NCI-H345 treated with DMSO at 0.1 percent for 48 hours (cell line): ENCODE results near the gene KRTAP5-5.
"Not testable (repeated sequence)": the region's sequence is repeated elsewhere in the genome, so short reads cannot be mapped to it uniquely, and the experiment has no call there.

Source experiments
- DNase-seq: peaks from one replicate; lab custom pipeline; 2025; ENCODE audit not compliant: unreplicated experiment; lab: John Stamatoyannopoulos, UW

KRTAP5-5 gene, protein sequence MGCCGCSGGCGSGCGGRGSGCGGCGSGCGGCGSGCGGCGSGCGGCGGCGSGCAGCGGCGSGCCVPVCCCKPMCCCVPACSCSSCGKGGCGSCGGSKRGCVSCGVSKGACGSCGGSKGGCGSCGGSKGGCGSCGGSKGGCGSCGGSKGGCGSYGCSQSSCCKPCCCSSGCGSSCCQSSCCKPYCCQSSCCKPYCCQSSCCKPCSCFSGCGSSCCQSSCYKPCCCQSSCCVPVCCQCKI

DNA sequence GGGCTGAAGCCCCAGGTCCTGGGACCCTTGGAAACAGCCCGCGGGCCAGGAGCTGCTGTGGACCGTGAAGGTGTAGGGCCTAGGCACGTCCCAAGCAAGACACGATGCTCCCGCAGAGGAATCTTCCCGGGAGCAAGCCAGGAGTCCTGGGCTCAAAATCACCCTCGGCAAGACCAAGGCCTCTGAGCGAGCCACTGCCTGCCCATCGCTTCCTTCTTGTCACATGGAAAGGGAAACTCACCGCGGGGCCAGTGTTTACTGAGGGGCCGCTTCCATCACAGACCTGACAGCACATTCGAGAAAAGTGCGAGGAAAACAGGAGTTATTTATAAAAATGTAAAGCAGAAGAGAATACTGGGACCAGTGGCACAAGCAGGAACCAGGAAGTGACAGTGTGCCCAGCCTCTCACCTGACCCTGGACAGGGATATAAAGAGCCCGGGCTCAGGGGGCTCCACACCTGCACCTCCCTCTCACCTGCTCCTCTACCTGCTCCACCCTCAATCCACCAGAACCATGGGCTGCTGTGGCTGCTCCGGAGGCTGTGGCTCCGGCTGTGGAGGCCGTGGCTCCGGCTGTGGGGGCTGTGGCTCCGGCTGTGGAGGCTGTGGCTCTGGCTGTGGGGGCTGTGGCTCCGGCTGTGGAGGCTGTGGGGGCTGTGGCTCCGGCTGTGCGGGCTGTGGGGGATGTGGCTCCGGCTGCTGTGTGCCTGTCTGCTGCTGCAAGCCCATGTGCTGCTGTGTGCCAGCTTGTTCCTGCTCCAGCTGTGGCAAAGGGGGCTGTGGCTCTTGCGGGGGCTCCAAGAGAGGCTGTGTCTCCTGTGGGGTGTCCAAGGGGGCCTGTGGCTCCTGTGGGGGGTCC lies at the start of gene KRTAP5-5:
Gene KRTAP5-5, plus strand, starts transcription at position 450 of the 860 bp plus-strand sequence. Its CDS starts 66 bp downstream, at position 516.
- DNase-seq: no peak

DNA sequence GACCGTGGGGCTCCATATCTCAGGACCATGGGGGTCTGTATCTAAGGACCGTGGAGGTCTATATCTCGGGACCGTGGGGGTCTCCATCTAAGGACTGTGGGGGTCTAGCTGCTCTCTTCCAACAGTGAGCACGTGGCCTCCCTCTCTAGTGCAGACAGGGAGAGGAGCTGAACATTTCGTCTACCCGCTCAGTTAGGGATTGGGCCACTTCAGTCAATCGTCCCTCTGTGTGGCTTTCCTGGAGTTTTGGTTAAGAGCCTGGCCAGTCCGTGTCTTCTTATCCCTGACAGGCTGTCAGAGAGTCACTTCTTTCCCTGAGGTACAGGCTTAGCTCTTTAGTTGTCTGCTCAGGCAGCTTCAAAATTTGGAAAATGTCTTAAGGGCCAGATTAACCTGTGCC lies 47.6 kb upstream of the KRTAP5-5 start:
- no peak for DNase-seq

DNA sequence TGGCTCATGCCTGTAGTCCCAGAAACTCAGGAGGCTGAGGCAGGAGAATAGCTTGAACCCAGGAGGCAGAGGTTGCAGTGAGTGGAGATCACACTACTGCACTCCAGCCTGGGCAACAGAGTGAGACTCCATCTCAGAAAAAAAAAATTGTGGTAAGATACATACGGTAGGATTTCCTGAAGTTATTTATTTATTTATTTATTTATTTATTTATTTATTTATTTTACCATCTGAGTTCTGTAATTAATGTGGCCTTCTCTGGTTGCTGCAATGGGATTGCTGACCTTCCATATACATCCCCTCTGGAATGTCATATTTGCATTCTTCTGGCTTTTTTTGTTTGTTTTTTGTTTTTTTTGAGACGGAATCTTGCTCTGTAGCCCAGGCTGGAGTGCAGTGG lies 46.7 kb upstream of the KRTAP5-5 start:
- DNase-seq: not testable (repeated sequence)

DNA sequence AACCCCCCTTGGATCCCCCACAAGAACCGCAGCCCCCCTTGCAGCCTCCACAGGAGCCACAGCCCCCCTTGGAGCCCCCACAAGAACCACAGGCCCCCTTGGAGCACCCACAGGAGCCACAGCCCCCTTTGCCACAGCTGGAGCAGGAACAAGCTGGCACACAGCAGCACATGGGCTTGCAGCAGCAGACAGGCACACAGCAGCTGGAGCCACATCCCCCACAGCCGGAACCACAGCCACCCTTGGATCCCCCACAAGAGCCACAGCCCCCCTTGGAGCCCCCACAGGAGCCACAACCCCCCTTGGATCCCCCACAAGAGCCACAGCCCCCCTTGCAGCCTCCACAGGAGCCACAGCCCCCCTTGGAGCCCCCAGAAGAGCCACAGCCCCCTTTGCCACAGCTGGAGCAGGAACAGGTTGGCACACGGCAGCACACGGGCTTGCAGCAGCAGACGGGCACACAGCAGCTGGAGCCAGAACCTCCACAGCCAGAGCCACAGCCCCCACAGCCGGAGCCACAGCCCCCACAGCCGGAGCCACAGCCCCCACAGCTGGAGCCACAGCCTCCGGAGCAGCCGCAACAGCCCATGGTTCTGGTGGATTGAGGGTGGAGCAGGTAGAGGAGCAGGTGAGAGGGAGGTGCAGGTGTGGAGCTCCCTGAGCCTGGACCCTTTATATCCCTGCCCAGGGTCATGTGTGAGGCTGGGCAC lies 44.8 kb upstream of the KRTAP5-5 start, which contains the start of gene KRTAP5-1:
Gene KRTAP5-1, minus strand, starts transcription at position 623 of the 710 bp plus-strand sequence. Its CDS starts 34 bp downstream, at position 589.
- not testable (repeated sequence) for DNase-seq

DNA sequence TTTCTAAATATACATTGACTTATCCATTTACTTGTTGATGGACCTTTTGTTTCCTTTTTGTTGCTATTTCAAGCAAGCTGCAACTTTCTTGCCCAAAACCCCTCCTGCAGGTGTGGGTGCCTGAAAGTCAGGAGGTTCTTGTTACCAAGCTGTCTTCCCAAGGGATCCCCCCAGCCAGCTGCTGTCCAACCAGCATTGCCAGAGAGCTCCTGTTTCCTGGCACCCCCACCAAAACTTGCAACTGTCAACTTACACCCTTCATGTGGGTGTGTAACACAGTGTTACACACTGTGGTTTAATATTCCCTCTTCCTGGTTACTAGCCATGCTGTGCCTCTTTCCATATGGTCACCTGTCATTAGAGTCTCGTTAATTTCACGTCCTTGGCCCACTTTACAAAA lies 42.9 kb upstream of the KRTAP5-5 start:
- no peak for DNase-seq

DNA sequence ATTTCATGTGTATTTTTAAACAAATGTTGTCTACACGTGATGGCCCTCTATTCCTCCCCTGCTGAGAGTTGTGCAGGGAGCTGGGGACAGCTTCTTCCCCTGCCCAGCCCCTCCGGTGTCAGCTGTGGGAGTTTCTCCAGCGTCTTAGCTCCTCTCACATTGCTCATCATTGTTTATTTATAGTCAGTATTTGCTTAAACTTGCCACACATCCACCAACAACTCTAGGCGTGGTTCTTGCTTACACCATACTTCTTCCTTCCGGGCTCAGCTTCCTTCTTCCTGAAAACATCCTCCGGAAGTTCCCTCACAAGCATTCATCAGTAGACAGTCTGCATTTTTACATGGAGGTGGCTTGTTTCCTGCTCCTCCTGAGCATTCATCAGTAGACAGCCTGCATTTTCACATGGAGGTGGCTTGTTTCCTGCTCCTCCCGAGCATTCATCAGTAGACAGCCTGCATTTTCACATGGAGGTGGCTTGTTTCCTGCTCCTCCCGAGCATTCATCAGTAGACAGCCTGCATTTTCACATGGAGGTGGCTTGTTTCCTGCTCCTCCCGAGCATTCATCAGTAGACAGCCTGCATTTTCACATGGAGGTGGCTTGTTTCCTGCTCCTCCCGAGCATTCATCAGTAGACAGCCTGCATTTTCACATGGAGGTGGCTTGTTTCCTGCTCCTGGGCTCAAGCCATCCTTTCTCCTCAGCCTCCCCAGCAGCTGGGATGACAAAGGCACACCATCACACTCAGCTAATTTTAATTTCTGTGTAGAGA lies 40.2 kb upstream of the KRTAP5-5 start:
- DNase-seq: not testable (repeated sequence)

DNA sequence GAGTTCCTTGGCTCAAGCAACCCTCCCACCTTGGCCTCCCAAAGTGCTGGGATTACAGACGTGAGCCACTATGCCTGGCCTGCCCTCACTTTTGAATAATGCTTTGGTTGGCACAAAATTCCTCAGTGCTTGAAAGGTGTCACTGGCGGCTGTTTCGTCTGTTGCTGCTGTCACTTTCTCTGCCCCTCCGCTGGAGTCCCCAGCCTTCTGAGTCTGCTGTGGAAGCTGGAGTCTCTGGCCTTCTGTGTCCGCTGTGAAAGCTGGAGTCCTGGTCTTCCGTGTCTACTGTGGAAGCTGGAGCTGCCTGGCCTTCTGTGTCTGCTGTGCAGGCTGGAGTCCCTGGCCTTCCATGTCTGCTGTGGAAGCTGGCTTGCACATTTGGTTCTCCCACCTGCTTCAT lies 39.6 kb upstream of the KRTAP5-5 start:
- DNase-seq: no peak

DNA sequence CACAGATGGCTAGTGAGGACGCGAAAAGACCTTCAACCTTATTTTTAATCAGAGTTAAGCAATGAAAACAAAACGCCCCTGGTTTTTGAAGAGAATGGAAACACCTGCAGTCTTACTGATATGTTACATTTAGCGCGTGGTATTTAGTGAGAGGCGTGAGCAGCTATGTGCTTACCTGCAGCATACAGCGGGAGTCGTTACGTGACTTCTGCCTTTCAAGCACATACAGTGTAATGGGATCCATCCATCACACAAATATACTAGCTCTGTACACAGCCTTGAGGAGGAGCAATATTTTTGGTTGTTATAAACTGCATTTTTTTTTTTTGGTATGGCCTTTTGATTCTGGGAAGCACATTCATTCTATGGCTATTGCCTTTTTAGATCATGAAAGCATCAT lies 36.9 kb upstream of the KRTAP5-5 start:
- DNase-seq: no peak

DNA sequence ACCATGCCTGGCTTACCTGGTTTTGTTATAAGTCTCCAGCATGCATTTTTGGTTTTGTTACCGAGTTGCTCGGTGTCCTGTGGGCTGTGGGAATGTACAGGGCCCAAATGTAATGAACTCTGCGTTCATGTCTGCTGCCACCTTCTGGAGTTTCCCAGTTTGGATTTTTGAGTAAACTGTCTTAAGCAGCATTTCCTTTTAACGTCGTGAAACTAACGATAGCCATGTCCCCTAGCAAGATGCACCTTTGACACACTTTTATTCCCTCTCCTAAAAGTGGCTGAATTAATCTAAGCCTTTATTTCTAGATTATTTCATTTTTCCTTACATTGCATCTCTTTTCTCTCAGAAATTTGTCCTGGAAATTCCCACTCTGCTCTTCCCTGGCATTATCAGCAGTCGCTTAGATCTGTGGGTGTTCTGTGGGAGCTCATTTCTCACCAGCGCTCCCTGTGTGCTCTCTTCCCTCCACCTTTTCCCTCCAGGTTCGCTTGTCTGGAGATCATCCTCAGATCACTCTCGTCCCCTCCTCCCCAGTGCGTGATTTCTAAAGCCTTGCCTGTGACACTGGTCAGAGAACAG lies 33.5 kb upstream of the KRTAP5-5 start:
- DNase-seq: not testable (repeated sequence)

DNA sequence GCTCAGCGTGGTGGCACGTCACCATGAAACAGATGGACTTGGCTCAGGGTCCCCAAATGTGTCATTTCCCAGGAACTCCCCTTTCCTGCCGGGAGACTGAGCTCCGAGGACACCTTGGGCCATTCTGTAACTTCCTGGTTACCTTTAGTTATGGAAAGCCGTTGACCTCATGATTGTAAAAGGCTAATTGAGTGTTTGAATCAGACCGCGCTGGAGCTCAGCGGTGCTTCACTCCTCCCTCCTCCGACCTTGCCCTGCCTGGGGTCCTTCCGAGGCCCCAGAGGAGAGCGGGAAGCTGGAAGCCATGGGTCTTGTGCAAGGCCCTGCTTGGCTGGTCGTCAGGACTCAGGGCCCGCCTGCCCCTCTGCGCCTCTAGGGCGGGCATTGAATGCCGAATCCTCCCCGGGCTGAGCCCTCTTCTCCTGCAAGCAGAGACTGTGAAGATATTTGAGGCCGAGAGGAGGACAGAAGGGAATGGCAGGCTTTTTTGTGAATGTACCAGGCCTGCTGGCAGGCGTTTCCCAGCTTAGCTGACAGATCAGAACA lies 32.9 kb upstream of the KRTAP5-5 start:
- DNase-seq: not testable (repeated sequence)

DNA sequence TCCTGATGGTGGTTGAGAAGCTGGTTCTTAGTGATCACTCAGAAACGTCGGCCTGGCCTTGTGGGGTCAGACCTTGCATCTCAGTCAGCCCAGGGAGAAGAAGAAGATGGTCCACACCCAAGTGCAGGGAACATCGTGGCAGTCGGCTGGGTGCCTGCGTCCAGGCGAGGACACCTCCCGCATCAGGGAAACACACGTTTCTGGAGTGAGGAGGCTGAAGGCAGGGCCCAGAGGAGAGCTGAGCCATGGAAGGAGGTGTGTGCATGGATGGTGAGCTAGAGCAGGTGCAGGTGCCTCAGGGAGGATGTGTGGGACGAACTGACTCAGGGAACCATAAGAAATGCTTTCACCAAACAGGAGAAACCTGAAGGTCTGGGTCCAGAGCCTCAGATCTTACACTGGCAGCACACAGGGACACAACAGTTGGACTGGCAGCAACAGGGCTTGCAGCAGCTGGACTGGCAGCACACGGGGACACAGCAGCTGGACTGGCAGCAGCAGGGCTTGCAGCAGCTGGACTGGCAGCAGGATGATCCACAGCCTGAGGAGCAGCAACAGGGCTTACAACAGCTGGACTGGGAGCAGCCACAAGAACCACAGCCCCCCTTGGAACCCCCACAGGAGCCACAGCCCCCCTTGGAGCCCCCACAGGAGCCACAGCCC lies 32.1 kb upstream of the KRTAP5-5 start:
- no peak for DNase-seq

DNA sequence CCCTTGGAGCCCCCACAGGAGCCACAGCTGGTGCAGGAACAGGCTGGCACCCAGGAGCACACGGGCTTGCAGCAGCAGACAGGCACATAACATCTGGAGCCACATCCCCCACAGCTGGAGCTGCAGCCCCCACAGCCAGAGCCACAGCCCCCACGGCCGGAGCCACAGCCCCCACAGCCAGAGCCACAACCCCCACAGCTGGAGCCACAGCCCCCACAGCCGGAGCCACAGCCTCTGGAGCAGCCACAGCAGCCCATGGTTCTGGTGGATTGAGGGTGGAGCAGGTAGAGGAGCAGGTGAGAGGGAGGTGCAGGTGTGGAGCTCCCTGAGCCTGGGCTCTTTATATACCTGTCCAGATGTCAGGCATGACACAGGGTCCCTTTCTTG lies 31.6 kb upstream of the KRTAP5-5 start, which contains the start of gene KRTAP5-2:
Gene KRTAP5-2, minus strand, starts transcription at position 301 of the 387 bp plus-strand sequence. Its CDS starts 44 bp downstream, at position 257.
- DNase-seq: no peak

DNA sequence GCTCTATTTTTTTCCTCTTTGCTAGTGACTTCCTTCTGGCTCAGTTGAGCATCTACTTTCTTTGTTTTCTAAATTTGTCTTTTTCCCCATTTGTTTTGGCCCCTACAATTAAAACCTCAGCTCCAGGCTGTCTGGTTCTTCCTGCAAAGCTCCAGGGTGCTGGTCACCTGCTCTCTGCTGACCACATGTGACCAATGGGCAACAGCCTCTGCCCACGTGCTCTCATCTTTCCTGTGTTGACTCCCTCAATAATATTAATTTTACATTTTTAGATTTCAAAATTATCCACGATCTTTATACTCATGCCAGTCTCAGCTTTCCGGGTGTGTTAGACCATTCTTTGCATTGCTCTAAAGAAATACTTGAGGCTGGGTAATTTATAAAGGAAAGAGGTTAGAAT lies 31.2 kb upstream of the KRTAP5-5 start:
- DNase-seq: not testable (repeated sequence)

DNA sequence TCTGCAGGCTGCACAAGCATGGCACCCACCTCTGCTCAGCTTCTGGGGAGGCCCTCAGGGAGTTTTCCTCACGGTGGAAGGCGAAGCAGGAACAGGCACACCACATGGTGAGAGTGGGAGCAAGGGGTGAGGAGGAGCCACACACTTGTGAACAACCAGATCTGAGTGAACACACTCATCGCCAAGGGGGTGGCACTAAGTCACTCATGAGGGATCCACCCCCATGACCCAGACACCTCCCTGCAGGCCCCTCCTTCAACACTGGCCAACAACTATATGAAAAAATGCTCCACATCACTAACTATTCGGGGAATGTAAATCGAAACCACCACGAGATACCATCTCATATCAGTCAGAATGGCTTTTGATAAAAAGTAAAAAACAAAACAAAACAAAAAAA lies 30.8 kb upstream of the KRTAP5-5 start:
- no peak for DNase-seq

DNA sequence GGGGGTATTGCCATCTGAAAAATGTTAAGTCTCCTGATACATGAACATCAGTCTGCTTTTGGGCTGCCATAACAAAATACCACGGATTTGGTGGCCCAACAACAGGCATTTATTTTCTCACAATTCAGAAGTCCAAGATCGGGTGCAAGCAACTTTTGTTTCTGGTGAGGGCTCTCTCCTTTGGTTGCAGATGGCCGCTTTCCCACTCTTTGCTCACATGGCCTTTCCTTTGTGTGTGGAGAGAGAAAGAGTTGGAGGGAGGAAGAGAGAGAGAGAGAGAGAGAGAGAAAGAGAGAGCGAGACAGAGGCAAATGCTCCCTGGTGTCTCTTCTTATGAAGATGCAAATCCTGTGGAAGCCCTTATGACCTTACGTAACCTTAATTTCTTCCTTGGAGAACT lies 28.9 kb upstream of the KRTAP5-5 start:
- DNase-seq: no peak

DNA sequence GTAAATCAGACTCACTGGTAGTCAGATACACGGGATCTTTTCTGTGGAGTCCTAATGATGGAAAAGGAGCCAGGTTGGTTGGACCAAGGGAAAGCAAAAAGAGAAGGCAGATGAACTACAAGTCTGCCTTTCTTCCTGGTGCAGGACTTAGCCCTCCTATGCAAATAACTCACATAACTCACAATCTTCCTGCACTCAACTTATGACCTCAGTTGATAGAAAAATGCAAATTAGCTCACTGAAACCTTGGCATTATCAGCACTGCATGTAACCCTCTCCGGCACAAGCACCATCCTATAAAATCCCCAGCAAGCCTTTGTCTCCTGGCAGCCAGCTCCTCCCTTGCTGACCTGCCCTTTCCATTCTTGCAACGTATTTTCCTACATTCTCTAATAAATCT lies 27.9 kb upstream of the KRTAP5-5 start:
- not testable (repeated sequence) for DNase-seq

DNA sequence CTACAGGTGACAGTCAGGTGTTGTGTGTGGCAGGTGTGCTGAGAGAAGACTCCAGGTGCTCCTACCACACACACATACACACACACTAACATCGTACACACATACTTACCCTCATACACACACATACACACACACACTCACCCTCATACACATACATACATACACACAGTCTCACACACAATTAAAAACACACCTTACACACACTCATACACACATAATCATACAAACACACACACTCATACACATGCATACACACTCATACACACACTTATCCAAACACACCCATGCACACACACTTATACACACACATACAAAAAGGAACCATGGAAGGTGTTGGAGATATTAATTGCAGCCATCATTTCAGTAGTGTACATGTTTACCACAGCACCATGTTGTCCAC lies 25.9 kb upstream of the KRTAP5-5 start:
- DNase-seq: no peak

DNA sequence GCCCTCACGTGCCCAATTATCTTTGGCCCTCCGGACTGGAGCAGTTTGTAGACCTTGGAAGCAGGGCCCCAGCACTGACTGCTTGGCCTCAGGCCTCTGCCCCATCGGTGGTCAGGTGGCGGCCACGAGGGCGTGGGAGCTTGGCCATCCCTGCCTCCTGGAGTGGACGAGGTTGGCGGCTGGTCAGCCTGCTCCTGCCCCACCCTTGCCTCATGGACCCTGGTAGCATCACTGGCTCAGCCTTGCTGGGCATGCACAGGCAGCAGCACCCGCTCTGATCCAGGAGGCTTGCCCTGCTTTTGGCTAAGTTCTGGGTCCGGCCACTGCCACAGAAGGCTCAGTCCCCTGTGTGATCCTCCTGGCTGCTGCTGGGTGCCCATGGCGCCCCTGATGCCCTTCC lies 25.4 kb upstream of the KRTAP5-5 start:
- DNase-seq: no peak

DNA sequence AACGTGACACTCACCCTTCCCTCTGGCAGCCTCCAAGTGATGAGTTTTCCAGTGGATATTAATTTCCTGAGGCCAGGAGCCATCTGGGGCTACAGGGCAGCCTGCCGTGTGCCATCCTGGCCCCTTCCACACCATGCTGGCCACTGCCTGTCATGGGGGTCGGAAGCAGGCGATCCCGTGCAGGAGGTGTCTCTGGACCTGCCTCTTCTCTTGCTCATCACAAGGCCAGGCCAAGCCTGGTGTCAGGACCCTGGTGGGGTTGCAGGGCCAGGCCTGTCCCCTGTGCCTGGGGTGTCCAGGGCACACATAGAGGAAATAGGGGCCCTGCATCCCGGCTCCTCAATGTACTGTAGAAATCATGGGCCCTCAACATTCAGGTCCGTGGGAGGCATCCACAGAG lies 24.9 kb upstream of the KRTAP5-5 start:
- DNase-seq: no peak

DNA sequence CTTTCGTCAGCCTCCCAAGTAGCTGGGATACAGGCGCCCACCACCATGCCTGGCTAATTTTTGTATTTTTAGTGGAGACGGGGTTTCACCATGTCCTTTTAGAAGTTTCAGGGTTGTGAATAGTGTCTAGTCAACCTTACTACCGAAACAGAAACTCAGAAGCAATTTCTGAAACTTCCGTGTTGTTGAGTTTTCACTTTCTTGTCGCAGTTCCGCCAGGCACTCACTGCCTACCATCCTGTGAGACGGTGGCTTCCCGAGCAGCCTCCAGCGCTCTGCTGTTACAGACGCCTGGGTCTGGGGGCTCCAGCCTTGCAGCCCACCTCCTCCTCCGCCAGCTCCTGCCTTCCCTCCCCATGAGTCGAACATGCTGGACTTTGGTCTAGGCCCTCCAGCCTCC lies 23.7 kb upstream of the KRTAP5-5 start:
- not testable (repeated sequence) for DNase-seq
